GM21367 (cell line): ENCODE data around the gene RALGDS.
"Not testable (repeated sequence)": the region's sequence is repeated elsewhere in the genome, so short reads cannot be mapped to it uniquely, and the experiment has no call there.

Experiments used
- ATAC-seq: cut with Tn5 transposase; IDR thresholded peaks from one replicate; pipeline ENCODE4 v1.9.1; 2021; ENCODE audit not compliant: unreplicated experiment

The RALGDS gene

GRCh38 chr9:133107961-133108793 lies 12.9 kb downstream of the RALGDS start:
- ATAC-seq, result no peak

GRCh38 chr9:133107245-133107722 lies 13.8 kb downstream of the RALGDS start:
- ATAC-seq, result no peak

GRCh38 chr9:133106511-133107244 lies 14.4 kb downstream of the RALGDS start:
- no peak for ATAC-seq

GRCh38 chr9:133105461-133105770 lies 15.6 kb downstream of the RALGDS start:
- no peak for ATAC-seq

GRCh38 chr9:133104718-133105460 lies 16.2 kb downstream of the RALGDS start:
- ATAC-seq, result no peak

- ATAC-seq, result no peak
Observed at GRCh38 chr9:133103987-133104505, 17.0 kb downstream of the RALGDS start.

GRCh38 chr9:133103183-133103986 lies 17.7 kb downstream of the RALGDS start:
- no peak for ATAC-seq

GRCh38 chr9:133102190-133103021 lies 18.6 kb downstream of the RALGDS start:
- no peak for ATAC-seq

- no peak for ATAC-seq
Observed at GRCh38 chr9:133101356-133102189, 19.5 kb downstream of the RALGDS start.

GRCh38 chr9:133100506-133101355 lies 20.3 kb downstream of the RALGDS start:
- ATAC-seq, result no peak

- ATAC-seq, result no peak
Observed at GRCh38 chr9:133099726-133100505, 21.1 kb downstream of the RALGDS start.

GRCh38 chr9:133098871-133099270 lies 22.2 kb downstream of the RALGDS start:
- ATAC-seq, result no peak

- ATAC-seq, result no peak
Observed at GRCh38 chr9:133098104-133098754, 22.8 kb downstream of the RALGDS start.

- ATAC-seq, result no peak
Observed at GRCh38 chr9:133094842-133095393, 26.1 kb downstream of the RALGDS start.

- not testable (repeated sequence) for ATAC-seq
Observed at GRCh38 chr9:133094351-133094750, 26.7 kb downstream of the RALGDS start.

- ATAC-seq, result no peak
Observed at GRCh38 chr9:133090752-133091385, 30.2 kb downstream of the RALGDS start.
